GM08714 (cell line): ENCODE results near the gene N4BP2.
A peak's percentile ranks its signal among the peaks of the same experiment; 100 is the strongest.

Source experiments
- H3K4me3 ChIP-seq: fragments of 200-500 bp; sonication (Bioruptor generic); 2 replicates; pipeline ENCODE4 v1.5.1; 2014; ENCODE audit warnings: mild to moderate bottlenecking, low read length, inconsistent platforms
- ZNF274 ChIP-seq: IDR thresholded peaks from 2 replicates; pipeline ENCODE4 v1.6.1; 2012; ENCODE audit warnings: mild to moderate bottlenecking, low read depth, low read length

Gene N4BP2

DNA sequence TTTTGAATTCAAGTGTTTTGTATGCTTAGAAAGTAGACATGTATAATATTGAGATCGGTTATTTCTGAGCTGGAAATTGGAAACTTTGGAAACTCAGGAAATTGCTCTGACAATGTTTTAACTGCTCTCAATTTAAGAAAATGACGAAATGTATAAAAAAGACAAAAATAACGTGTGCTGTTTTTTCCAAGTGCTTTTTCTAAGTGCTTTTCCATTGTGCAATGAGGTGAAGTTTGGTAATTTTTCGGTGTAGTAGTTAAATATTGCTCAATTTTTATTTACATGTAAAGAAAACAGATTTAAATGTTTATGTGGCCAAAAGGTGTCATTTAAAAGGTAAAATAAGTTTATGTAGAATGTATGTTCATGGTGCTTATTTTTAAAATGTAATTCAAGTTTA is 100.8 kb downstream of the N4BP2 start:
- H3K4me3 ChIP-seq, result no peak overlapping the region

DNA sequence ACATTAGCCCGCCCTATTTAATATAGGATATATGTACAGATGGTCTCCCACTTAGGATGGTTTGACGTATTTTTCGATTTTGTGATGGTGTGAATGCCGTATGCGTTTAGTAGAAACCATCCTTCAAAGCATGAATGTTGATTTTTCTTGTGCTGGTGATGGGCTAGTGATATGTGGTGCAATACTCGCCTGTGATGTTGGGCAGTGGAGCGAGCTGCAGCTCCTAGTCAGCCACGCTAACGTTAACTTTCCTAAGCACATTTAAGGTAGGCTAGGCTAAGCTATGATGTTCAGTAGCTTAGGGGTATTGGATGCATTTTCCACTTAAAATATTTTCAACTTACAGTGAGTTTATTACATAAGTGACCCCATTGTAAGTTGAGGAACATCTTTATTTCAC is 103.6 kb downstream of the N4BP2 start:
- no peak for TF ChIP-seq ZNF274
- H3K4me3 ChIP-seq, result no peak overlapping the region

More for the DNA sequence above, 100.8 kb downstream of the N4BP2 start:
- TF ChIP-seq ZNF274, result no peak

DNA sequence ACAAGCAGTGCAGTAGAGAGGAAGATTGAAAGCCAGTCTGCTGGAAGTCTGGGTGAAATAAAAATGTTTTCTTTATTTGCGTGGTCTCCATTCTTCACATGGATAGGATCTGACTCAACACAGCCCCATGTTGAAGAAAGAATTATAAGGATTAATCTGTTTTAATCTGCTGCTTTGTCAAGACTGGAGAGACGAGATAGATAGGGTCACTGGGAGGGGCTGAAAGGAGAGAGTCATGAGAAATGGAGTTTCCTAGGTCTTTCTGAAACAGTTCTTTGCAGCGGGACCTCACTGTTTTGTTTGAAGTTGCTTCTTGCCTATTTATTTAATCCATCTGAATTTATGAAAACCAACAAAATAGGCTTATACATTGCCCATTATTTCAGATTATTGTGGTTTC is 107.8 kb downstream of the N4BP2 start:
- TF ChIP-seq ZNF274, result no peak

DNA sequence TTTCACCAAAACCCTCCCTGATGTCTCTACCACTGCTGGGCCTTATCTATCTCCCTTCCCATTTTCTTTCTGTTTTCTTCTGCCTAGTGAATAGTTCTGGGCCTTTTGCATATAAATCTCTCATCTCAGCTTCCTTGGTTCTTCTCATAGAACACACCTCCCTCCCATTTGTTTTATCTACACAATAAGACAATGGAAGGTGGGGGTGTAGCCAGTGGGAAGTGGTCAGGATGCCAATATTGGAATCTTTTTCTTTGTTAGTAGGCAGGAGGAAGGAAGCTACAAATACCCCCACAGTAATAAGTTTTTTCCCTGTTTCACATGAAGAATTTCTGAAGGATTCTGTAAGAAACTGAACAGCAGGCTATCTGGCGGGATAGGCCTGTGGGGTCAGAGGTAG is 109.3 kb downstream of the N4BP2 start:
- H3K4me3 ChIP-seq, result no peak overlapping the region
- no peak for TF ChIP-seq ZNF274

More for the DNA sequence above, 107.8 kb downstream of the N4BP2 start:
- H3K4me3 ChIP-seq, result no peak overlapping the region

DNA sequence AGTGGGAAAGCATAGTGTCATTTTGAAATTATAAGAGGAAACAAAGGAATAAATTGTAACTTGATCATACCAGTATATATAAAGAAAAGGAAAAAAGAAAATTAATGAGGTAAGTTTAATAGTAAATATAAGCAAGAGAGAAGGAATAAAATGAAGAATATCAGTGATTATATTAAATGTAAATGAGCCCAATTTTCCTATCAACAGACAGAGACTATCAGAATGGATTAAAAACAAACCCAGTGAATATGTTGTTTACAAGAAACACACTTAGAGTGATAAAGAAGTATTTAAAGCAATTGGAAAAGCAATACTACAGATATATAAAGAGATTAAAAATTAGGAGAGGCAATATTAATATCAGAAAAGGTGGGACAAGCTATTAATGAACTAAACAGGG is 111.4 kb downstream of the N4BP2 start:
- no peak for TF ChIP-seq ZNF274
- H3K4me3 ChIP-seq, result no peak overlapping the region

DNA sequence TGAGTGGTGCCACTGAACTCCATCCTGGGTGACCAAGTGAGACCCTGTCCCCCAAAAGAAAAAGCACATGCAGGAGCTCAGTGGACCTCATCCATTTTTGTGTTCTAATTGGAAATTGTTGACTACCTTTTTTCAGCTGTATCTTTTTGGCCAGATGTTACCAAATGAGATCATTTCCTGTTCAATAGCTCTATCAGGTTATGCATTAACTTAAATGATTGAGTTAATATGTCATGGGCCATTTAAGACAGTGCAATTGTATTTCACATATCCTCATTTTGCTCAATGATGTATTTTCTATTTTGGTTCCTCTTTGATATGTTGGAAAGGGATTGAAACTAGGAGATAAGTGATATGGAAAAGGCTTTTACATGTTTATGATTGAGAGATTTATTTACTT is 113.9 kb downstream of the N4BP2 start:
- peak overlapping the region; percentile 27; the same call in 1 of the 2 replicates for H3K4me3 ChIP-seq
- TF ChIP-seq ZNF274, result no peak

GRCh38 chr4:40173470-40173875 is 116.8 kb downstream of the N4BP2 start:
- no peak for TF ChIP-seq ZNF274
- no peak overlapping the region; the same call in 1 of the 2 replicates for H3K4me3 ChIP-seq

DNA sequence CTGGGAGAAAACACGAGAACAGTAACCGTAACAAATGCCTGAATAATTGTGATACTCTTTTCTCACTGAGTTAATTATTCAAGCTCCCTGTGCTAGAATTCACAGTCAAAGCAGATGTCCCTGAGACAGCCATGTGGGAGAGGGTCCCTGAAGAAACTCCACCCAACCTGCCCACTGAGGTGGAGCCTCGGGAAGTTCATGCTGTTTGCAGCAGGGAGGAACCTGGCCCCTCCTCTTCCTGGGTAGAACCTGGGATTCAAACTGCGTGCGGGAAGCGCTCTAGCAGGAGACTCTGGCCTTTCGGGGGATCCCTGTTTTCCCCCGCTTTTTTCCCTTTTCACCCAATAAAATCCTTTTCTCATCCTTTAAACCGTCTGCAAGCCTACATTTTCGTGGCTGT is 120.0 kb downstream of the N4BP2 start:
- no peak overlapping the region for H3K4me3 ChIP-seq
- no peak for TF ChIP-seq ZNF274

DNA sequence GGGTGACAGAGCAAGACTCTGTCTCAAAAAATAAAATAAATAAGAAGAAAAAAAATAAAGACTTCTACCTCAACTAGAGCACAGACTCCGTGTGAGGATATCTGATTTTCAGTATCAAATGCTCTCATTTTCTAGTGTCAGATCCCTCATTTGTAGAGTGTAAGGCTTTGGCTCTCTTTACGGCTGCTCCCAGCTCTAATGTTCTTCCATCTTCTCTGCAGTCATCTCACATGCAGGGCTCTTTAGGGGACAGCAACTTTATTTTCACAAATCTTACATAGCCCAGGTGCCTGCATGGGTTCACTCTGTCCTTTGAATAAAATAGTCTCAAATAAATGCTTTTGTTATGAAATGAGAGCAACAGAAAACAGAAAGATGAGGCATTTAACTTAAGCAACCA is 120.9 kb downstream of the N4BP2 start:
- H3K4me3 ChIP-seq, result no peak overlapping the region
- TF ChIP-seq ZNF274, result no peak

DNA sequence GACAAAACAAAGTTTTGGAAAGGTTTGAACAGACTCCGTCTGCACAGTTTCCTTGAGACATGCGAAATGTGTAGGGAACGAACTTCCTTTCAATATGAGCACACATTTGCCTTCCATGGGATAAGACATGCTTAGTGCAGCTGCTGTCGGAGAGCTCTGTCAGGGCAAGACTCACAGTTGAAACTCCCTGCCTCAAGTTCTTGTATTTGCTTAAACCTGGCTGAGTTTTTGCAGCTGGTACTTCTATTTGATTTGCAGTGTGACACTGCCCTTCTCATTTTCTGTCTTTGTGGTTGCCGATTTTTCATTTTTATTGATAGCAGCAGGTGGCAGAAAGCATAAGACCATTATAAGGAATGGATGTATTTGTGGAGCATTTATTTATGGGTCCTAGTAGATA is 122.0 kb downstream of the N4BP2 start:
- TF ChIP-seq ZNF274, result no peak

GRCh38 chr4:40179360-40179759 is 122.7 kb downstream of the N4BP2 start:
- TF ChIP-seq ZNF274, result no peak

More for the DNA sequence above, 122.0 kb downstream of the N4BP2 start:
- H3K4me3 ChIP-seq, result no peak overlapping the region

DNA sequence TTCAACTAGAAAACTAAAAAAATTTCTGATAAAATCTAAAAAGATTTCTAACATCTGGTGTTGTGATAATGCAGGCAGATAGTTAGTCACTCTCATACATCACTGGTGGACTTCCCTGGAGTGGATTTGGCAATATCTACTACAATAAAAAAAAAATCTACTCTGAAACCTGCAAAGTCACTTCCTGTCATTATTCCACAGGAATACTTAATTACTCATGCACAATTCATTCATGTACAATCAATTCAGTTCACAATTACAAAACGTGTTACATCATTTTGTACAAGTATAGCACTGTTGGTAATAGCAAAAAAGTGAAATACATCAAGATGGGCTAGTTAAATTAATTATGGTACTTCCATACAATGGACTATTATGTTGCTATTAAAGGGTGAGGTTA is 123.7 kb downstream of the N4BP2 start:
- no peak overlapping the region for H3K4me3 ChIP-seq
- TF ChIP-seq ZNF274, result no peak

More at GRCh38 chr4:40179360-40179759, 122.7 kb downstream of the N4BP2 start:
- no peak overlapping the region for H3K4me3 ChIP-seq

- no peak overlapping the region for H3K4me3 ChIP-seq
These were observed 125.4 kb downstream of the N4BP2 start for GRCh38 chr4:40182001-40182400.

DNA sequence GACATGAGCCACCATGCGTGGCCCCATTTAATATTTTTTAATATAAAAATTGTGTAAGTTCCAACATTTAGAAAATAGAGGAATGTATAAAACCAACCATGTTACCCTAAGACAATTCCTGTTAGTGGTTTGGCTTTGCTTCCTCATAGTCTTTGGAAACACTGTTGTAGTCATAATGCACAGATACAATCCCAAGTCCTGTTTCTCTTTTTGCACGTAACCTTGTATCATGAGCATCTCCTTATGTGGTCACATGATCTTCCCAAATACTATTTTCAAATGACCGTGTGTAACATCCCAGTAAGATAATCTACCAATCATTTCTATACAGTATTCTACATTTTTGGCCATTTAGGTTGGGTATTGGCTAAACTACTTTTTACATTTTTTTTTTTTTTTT is 126.3 kb downstream of the N4BP2 start:
- no peak for TF ChIP-seq ZNF274
- H3K4me3 ChIP-seq, result no peak overlapping the region

More at GRCh38 chr4:40182001-40182400, 125.4 kb downstream of the N4BP2 start:
- TF ChIP-seq ZNF274, result no peak

DNA sequence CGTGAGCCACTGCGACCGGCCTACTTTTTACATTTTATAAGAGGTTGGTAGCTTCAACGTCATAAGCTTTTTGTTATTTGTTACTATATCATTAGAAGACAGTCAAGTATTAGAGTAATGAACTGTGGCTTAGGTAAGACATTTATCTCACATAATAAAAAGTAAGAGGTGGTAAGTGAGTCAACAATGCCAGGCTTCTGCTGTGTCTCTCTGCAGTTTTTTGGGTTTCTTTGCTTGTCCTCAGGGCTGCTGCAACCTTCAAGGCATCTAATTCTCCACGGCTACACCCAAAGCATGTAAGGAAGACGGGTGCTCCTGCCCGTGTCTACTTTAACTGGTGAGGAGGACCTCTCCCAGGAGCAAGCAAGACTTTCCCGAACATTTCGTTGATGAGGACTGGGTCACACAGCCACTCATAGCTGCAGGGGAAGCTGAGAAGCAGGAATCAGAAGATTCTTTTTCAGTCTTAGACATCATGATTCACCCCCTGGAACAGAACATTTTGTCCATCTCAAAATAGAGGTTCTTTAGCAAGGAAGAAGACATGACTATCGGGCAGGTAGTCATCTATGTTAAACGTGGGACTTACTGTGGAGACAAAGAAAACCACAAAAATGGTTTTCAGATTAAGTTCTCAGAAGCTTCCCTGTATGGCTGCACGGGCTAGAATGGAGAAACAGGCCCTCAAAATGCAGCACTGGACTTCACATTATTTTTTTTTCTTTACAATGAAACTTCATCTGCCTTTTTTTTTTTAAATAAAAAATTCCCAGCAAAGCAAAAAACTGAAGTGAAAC is 127.2 kb downstream of the N4BP2 start:
- no peak for TF ChIP-seq ZNF274
- no peak overlapping the region; the same call in 1 of the 2 replicates for H3K4me3 ChIP-seq

DNA sequence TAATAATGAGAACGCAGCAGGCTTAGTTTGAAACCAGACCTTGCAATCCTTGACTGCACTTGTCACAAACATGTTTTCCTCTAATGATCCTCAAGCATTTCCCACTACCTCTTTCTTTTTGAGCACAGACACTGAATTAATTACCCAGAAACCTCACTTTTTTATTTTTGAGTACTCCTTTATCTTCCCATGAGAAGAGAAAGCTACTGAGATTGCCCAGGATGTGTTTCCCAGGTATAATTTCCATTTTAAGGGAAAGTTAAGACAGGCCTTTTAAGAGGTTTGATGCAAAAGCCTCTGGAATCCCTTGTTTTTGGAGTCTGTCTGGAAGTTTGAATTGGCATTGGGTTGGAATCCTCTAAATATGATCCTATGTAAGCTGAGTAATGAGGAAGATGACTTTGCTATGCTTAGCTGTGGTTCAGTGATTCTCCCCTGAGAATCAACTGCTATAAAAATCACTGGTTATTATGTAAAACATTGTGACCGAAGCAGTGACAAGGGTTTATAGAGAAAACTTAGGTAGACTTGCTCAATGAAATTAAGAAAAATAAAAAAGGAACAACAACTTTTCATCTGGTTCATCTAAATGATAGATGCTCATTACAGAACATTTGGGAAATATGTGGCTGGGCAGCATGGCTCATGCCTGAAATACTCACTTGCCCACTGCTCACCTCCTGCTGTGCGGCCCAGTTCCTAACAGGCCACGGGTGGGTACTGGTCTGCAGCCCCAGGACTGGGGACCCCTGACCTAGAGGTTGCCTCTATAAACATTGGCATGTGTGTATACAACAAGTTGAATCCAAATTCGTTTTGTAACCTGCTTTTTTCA is 129.4 kb downstream of the N4BP2 start:
- no peak for TF ChIP-seq ZNF274
- no peak overlapping the region; the same call in 1 of the 2 replicates for H3K4me3 ChIP-seq
